PC-3 (cell line): ENCODE data around the gene ADORA2B. TPM values are rescaled to one million over a fixed set of nuclear protein-coding genes. Genes with fewer than 3 reads are reported as not detected.
"Not testable (repeated sequence)": the region's sequence is repeated elsewhere in the genome, so short reads cannot be mapped to it uniquely, and the experiment has no call there.

Experiments
- ATAC-seq: fragments of 200-7000 bp; cut with Tn5 transposase; 2 replicates; pipeline ENCODE4 v1.9.1; 2020; ENCODE audit warnings: mild to moderate bottlenecking, moderate library complexity
- Bru-seq: library from RNA; stranded (reverse); fragments of 400-500 nt; gene quantifications from one replicate; lab custom pipeline; 2021; lab: Mats Ljungman, UMichigan
- BruChase-seq, 2 experiments: library from RNA; stranded (reverse); fragments of 400-500 nt; gene quantifications; one replicate each; lab custom pipeline; 2021; lab: Mats Ljungman, UMichigan
- BruUV-seq: library from RNA; stranded (reverse); fragments of 400-500 nt; replicated peaks from 2 replicates; lab custom pipeline; 2021; lab: Mats Ljungman, UMichigan
- CTCF ChIA-PET: fragments of 300-600 bp; sonication (Branson Sonifier 250); formaldehyde crosslinking; loops from one replicate; lab custom pipeline; 2022; ENCODE audit warnings: antibody characterized with exemption; lab: Charles Lee
- POLR2A ChIA-PET: fragments of 300-600 bp; sonication (Branson Sonifier 250); formaldehyde crosslinking; loops from one replicate; lab custom pipeline; 2022; ENCODE audit warnings: antibody characterized with exemption; ENCODE audit not compliant: unreplicated experiment; lab: Charles Lee
- DNase-seq: peaks from one replicate; pipeline ENCODE4 v3.0.0-alpha.2; 2015
- H2AFZ ChIP-seq: fragments of 300-600 bp; sonication (generic); 2 replicates; pipeline ENCODE4 v1.6.0; 2016; ENCODE audit warnings: antibody characterized with exemption, low read length
- H3F3A ChIP-seq: fragments of 300-600 bp; sonication (generic); one replicate; pipeline ENCODE4 v1.6.0; 2017; ENCODE audit warnings: antibody characterized with exemption, low read length, control low read depth, mild to moderate bottlenecking; ENCODE audit not compliant: unreplicated experiment
- H3K27ac ChIP-seq: fragments of 300-600 bp; sonication (generic); 2 replicates; pipeline ENCODE4 v1.5.1; 2016; ENCODE audit warnings: mild to moderate bottlenecking, low read length
- H3K27me3 ChIP-seq: fragments of 300-600 bp; sonication (generic); 2 replicates; pipeline ENCODE4 v1.6.1; 2016; ENCODE audit warnings: low read length, mixed read lengths
- H3K36me3 ChIP-seq: fragments of 300-600 bp; sonication (generic); 2 replicates; pipeline ENCODE4 v1.6.1; 2016; ENCODE audit warnings: low read depth, mixed run types, low read length, mixed read lengths
- H3K4me1 ChIP-seq: fragments of 300-600 bp; sonication (generic); 2 replicates; pipeline ENCODE4 v1.5.1; 2016; ENCODE audit warnings: low read length; ENCODE audit not compliant: insufficient read depth
- H3K4me2 ChIP-seq: fragments of 300-600 bp; sonication (generic); 2 replicates; pipeline ENCODE4 v1.6.0; 2016; ENCODE audit warnings: low read length
- H3K4me3 ChIP-seq: fragments of 300-600 bp; sonication (generic); 2 replicates; pipeline ENCODE4 v1.5.1; 2016; ENCODE audit warnings: mild to moderate bottlenecking, low read length, mixed read lengths
- H3K79me2 ChIP-seq: fragments of 300-600 bp; sonication (generic); 2 replicates; pipeline ENCODE4 v1.6.1; 2017; ENCODE audit warnings: low read length, mixed read lengths
- H3K9ac ChIP-seq: fragments of 300-600 bp; sonication (generic); 2 replicates; pipeline ENCODE4 v1.6.0; 2016; ENCODE audit warnings: mild to moderate bottlenecking, low read length
- H3K9me2 ChIP-seq: fragments of 300-600 bp; sonication (generic); replicated peaks from 2 replicates; pipeline ENCODE4 v1.6.1; 2016; ENCODE audit warnings: mixed run types, low read length, mixed read lengths
- H3K9me3 ChIP-seq: fragments of 300-600 bp; sonication (generic); 2 replicates; pipeline ENCODE4 v1.6.1; 2016; ENCODE audit warnings: low read length, mixed read lengths
- H4K20me1 ChIP-seq: fragments of 300-600 bp; sonication (generic); 2 replicates; pipeline ENCODE4 v1.6.1; 2016; ENCODE audit warnings: low read length, mixed read lengths
- EZH2 ChIP-seq: fragments of 300-600 bp; sonication (generic); IDR thresholded peaks from one replicate; pipeline ENCODE4 v1.6.1; 2017; ENCODE audit warnings: antibody characterized with exemption, mild to moderate bottlenecking, low read length; ENCODE audit not compliant: unreplicated experiment
- EZH2phosphoT487 ChIP-seq: fragments of 300-600 bp; sonication (generic); IDR thresholded peaks from 2 replicates; pipeline ENCODE4 v1.6.1; 2018; ENCODE audit warnings: mild to moderate bottlenecking, antibody characterized with exemption, low read length, borderline replicate concordance
- intact Hi-C: fragments of 100-400 bp; cut with micrococcal nuclease; formaldehyde crosslinking; loops from 2 replicates; pipeline ENCODE4 v1.9.0; 2023
- long read RNA-seq: library from polyadenylated mRNA; unstranded; transcript quantifications from one replicate; pipeline ENCODE4 v2.0.0, GENCODE V29; 2021; ENCODE audit not compliant: unreplicated experiment
- total RNA-seq: library from RNA; depleted of rRNA; stranded (reverse); fragments of >200 nt; gene quantifications from 2 replicates; pipeline ENCODE4 v1.2.3, GENCODE V29; 2014; rRNA removed
- TF ChIP-seq, protein P1 (sequence below): fragments of 300-600 bp; sonication (generic); conservative IDR thresholded peaks from 2 replicates; pipeline ENCODE4 v1.5.1; 2017; ENCODE audit warnings: antibody characterized with exemption, low read depth, mild to moderate bottlenecking, low read length

The ADORA2B gene
- total RNA-seq (118 and 130 TPM in 2 replicates), Bru-seq, nascent RNA (percentile 91 among the genes with signal in this experiment), BruChase-seq, experiment 1, labeled RNA remaining after a 6-hour chase (percentile 87 among the genes with signal in this experiment), BruChase-seq, experiment 2, labeled RNA remaining after a 2-hour chase (percentile 83 among the genes with signal in this experiment)
- long read RNA-seq, transcript ADORA2B-201 (2 exons, 1,735 nt), result major isoform, 92 of 105 reads
- long read RNA-seq, transcript ADORA2B-202 (1 exons, 1,875 nt), result minor isoform, 9 of 105 reads
- long read RNA-seq, partial matches to known transcripts, result 1 of 105 reads
- long read RNA-seq, other reads (novel, unspliced or antisense), result 3 of 105 reads

DNA sequence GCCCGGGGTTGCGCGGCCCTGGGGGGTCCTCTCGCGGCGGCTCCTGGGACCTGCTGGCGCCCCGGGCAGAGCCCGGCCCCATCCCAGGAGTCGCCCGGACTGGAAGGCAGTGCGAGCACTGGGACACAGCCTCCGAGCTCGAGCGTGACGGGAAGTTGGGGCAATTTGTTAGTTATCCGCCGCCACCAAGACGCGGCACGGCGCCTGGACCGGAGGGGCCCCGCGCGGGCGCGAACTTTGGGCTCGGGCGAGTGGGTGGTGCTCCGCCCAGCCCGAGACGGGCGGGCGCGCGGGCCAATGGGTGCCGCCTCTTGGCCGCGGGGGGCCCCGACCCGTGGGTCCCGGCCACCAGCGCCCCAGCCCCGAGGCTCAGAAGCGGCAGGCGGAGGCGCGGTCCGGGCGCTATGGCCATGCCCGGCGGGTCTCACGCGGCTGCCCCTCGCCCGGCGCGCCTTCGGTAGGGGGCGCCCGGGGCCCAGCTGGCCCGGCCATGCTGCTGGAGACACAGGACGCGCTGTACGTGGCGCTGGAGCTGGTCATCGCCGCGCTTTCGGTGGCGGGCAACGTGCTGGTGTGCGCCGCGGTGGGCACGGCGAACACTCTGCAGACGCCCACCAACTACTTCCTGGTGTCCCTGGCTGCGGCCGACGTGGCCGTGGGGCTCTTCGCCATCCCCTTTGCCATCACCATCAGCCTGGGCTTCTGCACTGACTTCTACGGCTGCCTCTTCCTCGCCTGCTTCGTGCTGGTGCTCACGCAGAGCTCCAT is at the start of gene ADORA2B:
Gene ADORA2B, plus strand, starts transcription at position 372 of the 768 bp plus-strand sequence. Its CDS starts 119 bp downstream, at position 491.
- H3F3A ChIP-seq, result peaks cover 10% of the 10 kb centered on the region
- H3K36me3 ChIP-seq, result peaks cover 2% of the 10 kb centered on the region; the same call in 1 of the 2 replicates
- H3K9ac ChIP-seq, result peak within 1 kb of the TSS; percentile 99
- DNase-seq (peak; percentile 86), ATAC-seq (peak; percentile 62)
- peak within 1 kb of the TSS; percentile 81 for H3K4me3 ChIP-seq
- no TSS peak for BruUV-seq
- H3K4me1 ChIP-seq, result peaks cover 57% of the 10 kb centered on the region
- H3K27ac ChIP-seq, result peak within 1 kb of the TSS; percentile 83
- no peaks in the 10 kb centered on the region for H3K9me3 ChIP-seq
- POLR2A ChIA-PET, result interaction anchor here (1.0 kb wide), 1 partner anchor 21 kb away, joined by 5 read pairs; no protein-coding TSS in a partner anchor
- intact Hi-C loops, result loop anchor here (5.0 kb wide), 1 partner anchor 118 kb away; no protein-coding TSS in a partner anchor
- H3K9me2 ChIP-seq, result no peaks in the 10 kb centered on the region
- peak within 1 kb of the TSS; percentile 96 for H3K4me2 ChIP-seq
- H2AFZ ChIP-seq, result peak within 1 kb of the TSS; percentile 77
- H3K79me2 ChIP-seq, result peaks cover 49% of the 10 kb centered on the region
- CTCF ChIA-PET, result interaction anchor here (0.6 to 1.7 kb wide), 5 partner anchors 9 to 106 kb away, joined by 3 to 5 read pairs (median 3); no protein-coding TSS in a partner anchor
- TF ChIP-seq EZH2, result no peak
- TF ChIP-seq, protein P1, sequence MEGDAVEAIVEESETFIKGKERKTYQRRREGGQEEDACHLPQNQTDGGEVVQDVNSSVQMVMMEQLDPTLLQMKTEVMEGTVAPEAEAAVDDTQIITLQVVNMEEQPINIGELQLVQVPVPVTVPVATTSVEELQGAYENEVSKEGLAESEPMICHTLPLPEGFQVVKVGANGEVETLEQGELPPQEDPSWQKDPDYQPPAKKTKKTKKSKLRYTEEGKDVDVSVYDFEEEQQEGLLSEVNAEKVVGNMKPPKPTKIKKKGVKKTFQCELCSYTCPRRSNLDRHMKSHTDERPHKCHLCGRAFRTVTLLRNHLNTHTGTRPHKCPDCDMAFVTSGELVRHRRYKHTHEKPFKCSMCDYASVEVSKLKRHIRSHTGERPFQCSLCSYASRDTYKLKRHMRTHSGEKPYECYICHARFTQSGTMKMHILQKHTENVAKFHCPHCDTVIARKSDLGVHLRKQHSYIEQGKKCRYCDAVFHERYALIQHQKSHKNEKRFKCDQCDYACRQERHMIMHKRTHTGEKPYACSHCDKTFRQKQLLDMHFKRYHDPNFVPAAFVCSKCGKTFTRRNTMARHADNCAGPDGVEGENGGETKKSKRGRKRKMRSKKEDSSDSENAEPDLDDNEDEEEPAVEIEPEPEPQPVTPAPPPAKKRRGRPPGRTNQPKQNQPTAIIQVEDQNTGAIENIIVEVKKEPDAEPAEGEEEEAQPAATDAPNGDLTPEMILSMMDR, result peak; percentile 61
- H3K27me3 ChIP-seq, result no peaks in the 10 kb centered on the region
- H4K20me1 ChIP-seq, result 0 out of 2 replicates have a peak, but pooled peaks cover 4% of the 10 kb centered on the region

DNA sequence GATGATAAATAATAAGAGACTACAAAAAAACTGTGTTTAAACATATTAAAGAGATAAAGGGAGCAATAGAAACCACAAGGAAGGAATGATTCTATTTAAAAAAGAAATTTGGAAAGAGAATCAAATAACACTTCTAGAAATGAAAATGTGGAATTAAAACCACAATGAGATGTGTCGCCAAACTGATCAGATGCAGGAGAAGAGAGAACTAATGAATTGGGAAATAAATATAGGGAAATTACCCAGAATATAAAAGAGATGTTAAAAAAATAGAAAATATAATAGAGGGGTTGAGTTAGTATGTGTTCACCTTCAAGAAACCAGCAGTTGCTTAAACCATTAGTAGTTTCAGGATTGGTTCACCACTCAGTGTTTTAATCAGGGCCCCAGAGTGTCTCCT is 48.7 kb upstream of the ADORA2B start:
- no peaks in the 10 kb centered on the region for H3K9me3 ChIP-seq
- POLR2A ChIA-PET, result no interaction called here
- H3K79me2 ChIP-seq, result no peaks in the 10 kb centered on the region
- no peak overlapping the region for H3K4me2 ChIP-seq
- no peak overlapping the region for H2AFZ ChIP-seq
- H3K9ac ChIP-seq, result no peak overlapping the region
- no peaks in the 10 kb centered on the region for H4K20me1 ChIP-seq
- no peaks in the 10 kb centered on the region for H3K27me3 ChIP-seq
- H3K27ac ChIP-seq, result no peak overlapping the region
- no peak for TF ChIP-seq EZH2phosphoT487
- peaks cover 46% of the 10 kb centered on the region for H3K4me1 ChIP-seq
- DNase-seq, result no peak
- H3K4me3 ChIP-seq, result no peak overlapping the region
- ATAC-seq, result no peak
- peaks cover 7% of the 10 kb centered on the region for H3F3A ChIP-seq
- intact Hi-C loops, result no loop called here
- CTCF ChIA-PET, result no interaction called here
- no peaks in the 10 kb centered on the region for H3K36me3 ChIP-seq
- BruUV-seq, result no TSS peak
- no peaks in the 10 kb centered on the region for H3K9me2 ChIP-seq

DNA sequence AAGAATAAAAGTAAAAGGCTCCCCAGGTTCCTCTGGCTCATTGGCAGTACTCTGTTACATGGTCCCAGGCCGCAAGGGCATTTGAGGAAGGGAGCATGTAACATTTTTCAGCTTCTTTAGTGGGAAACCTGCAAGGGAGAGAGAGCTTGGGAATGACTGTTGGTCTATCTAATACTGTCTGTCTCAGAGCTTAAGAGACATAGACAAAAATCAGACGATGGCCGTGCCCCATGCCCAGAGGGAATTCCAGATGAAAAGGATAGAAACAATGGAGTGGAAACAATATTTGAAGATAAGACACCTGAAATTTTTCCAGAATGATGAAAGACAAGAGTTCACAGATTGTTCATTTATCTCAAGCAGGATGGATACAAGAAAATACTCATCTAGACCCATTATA is 48.1 kb upstream of the ADORA2B start:
- Histone ChIP-seq H3K4me3 (no peak overlapping the region), H3K27ac (no peak overlapping the region), H3K4me2 (no peak overlapping the region), H3K9me3 (no peaks in the 10 kb centered on the region), H3K36me3 (no peaks in the 10 kb centered on the region), H3K4me1 (peaks cover 42% of the 10 kb centered on the region), H3K79me2 (no peaks in the 10 kb centered on the region), H3K9me2 (no peaks in the 10 kb centered on the region), H3F3A (peaks cover 7% of the 10 kb centered on the region), H2AFZ (no peak overlapping the region), H3K27me3 (no peaks in the 10 kb centered on the region), H4K20me1 (no peaks in the 10 kb centered on the region), H3K9ac (no peak overlapping the region)
- DNase-seq (no peak), ATAC-seq (no peak)
- no TSS peak for BruUV-seq
- intact Hi-C loops, result no loop called here
- ChIA-PET CTCF (no interaction called here), POLR2A (no interaction called here)
- TF ChIP-seq EZH2phosphoT487 (no peak), EZH2 (no peak)

DNA sequence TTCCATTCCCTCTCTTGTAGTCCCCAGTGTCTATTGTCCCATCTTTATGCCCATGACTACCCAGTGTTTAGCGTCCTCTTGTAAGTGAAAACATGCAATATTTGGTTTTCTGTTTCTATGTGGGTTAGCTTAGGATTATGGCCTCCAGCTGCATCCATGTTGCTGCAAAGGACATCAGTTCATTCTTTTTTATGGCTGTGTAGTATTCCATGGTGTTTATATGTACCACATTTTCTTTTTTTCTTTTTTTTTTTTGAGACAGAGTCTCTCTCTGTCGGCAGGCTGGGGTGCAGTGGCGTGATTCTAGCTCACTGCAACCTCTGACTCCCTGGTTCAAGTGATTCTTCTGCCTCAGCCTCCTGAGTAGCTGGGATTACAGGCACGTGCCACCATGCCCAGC is 45.3 kb upstream of the ADORA2B start:
- POLR2A ChIA-PET, H3F3A ChIP-seq, H3K27ac ChIP-seq, DNase-seq, H3K79me2 ChIP-seq, H4K20me1 ChIP-seq, H3K4me2 ChIP-seq, H3K27me3 ChIP-seq, BruUV-seq, H2AFZ ChIP-seq, CTCF ChIA-PET, H3K9me2 ChIP-seq, H3K9me3 ChIP-seq, H3K4me3 ChIP-seq, H3K36me3 ChIP-seq, intact Hi-C loops, ATAC-seq, H3K9ac ChIP-seq: not testable (repeated sequence)
- H3K4me1 ChIP-seq, result peaks cover 16% of the 10 kb centered on the region
